Nephron (organoid): ENCODE data around the gene ANKRD29.

Experiments
- H3K27ac Mint-ChIP-seq, 3 experiments: 2 replicates each; pipeline ENCODE4 v1.8.0; 2020; ENCODE audit warnings: mixed read lengths in 3 of 3, mild to moderate bottlenecking in 2 of 3, moderate library complexity in 1 of 3
- H3K27me3 Mint-ChIP-seq: 2 replicates; pipeline ENCODE4 v1.8.0; 2021; ENCODE audit warnings: low read depth, mild to moderate bottlenecking, moderate library complexity, mixed read lengths
- H3K36me3 Mint-ChIP-seq: 2 replicates; pipeline ENCODE4 v1.8.0; 2020; ENCODE audit warnings: low read depth, mixed read lengths
- H3K4me1 Mint-ChIP-seq: 2 replicates; pipeline ENCODE4 v1.8.0; 2020; ENCODE audit warnings: mixed read lengths
- H3K4me3 Mint-ChIP-seq, 3 experiments: 2 replicates each; pipeline ENCODE4 v1.8.0; 2020; ENCODE audit warnings: mild to moderate bottlenecking in 3 of 3, mixed read lengths in 3 of 3, moderate library complexity in 2 of 3
- H3K9me3 Mint-ChIP-seq: 2 replicates; pipeline ENCODE4 v1.8.0; 2020; ENCODE audit warnings: mixed read lengths
- TF ChIP-seq, protein P1 (sequence below), 3 experiments: fragments of 200-600 bp; sonication (generic); IDR thresholded peaks; one replicate each; pipeline ENCODE4 v1.5.0; 2021; ENCODE audit warnings: antibody characterized with exemption in 3 of 3; ENCODE audit not compliant: unreplicated experiment in 3 of 3

Gene ANKRD29

DNA sequence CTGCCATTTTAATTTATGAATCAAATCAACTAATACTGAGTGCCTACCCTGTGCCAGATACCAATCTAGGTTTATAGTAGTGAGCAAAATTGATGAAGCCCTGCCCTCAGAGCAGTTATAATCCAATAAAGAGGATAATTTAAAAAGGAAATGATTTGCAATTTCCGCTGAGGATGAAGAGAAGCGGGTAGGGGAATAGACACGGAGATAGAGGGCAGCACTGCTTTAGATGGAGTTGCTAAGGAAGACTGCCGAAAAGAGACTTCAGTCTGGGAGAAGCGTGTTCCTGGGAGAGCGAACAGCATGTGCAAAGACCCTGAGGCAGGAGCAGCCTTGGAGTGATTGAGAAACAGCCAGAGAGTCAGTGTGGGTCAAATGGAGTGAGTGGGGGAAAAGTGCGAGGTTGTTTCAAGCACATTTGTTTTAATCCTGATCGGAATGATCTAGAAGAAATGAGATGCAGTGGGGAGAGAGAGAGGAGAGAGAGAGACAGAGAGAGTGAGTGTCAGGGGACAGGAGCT lies 38.9 kb upstream of the ANKRD29 start:
- H3K9me3 Mint-ChIP-seq, result no peaks in the 10 kb centered on the region
- no peaks in the 10 kb centered on the region for H3K4me1 Mint-ChIP-seq
- TF ChIP-seq, protein P1, sequence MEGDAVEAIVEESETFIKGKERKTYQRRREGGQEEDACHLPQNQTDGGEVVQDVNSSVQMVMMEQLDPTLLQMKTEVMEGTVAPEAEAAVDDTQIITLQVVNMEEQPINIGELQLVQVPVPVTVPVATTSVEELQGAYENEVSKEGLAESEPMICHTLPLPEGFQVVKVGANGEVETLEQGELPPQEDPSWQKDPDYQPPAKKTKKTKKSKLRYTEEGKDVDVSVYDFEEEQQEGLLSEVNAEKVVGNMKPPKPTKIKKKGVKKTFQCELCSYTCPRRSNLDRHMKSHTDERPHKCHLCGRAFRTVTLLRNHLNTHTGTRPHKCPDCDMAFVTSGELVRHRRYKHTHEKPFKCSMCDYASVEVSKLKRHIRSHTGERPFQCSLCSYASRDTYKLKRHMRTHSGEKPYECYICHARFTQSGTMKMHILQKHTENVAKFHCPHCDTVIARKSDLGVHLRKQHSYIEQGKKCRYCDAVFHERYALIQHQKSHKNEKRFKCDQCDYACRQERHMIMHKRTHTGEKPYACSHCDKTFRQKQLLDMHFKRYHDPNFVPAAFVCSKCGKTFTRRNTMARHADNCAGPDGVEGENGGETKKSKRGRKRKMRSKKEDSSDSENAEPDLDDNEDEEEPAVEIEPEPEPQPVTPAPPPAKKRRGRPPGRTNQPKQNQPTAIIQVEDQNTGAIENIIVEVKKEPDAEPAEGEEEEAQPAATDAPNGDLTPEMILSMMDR (IDR thresholded peaks at IDR 0.05; ENCODE audit: unreplicated experiment in 3 of 3), result no peak
- no peaks in the 10 kb centered on the region for H3K36me3 Mint-ChIP-seq
- no peak overlapping the region for H3K4me3 Mint-ChIP-seq
- peaks cover 26% of the 10 kb centered on the region for H3K27me3 Mint-ChIP-seq
- no peak overlapping the region for H3K27ac Mint-ChIP-seq

DNA sequence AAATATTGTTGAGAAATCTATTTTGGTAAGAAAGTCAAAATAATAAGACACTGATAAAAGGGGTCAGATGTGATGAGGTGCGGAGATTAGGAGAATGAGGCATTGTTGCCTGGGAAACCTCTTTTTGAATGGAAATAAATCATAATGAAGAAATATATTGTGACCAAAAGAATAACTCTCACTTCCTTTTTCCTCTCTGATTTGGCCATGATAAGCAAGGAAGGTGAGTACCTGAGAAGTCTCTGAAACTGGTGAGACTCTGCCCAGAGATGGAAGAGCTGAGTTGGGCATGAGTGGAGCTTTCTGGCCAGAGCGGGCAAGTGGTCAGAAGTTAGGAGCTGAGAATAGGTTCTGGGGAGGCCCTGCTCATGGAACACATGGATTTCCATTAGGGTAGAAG lies 38.3 kb upstream of the ANKRD29 start:
- no peaks in the 10 kb centered on the region for H3K36me3 Mint-ChIP-seq
- no peak overlapping the region for H3K27ac Mint-ChIP-seq
- H3K4me3 Mint-ChIP-seq, result no peak overlapping the region
- H3K4me1 Mint-ChIP-seq, result no peaks in the 10 kb centered on the region
- H3K27me3 Mint-ChIP-seq, result peaks cover 28% of the 10 kb centered on the region
- no peaks in the 10 kb centered on the region for H3K9me3 Mint-ChIP-seq
- TF ChIP-seq, protein P1 (IDR thresholded peaks at IDR 0.05; ENCODE audit: unreplicated experiment in 3 of 3), result no peak

DNA sequence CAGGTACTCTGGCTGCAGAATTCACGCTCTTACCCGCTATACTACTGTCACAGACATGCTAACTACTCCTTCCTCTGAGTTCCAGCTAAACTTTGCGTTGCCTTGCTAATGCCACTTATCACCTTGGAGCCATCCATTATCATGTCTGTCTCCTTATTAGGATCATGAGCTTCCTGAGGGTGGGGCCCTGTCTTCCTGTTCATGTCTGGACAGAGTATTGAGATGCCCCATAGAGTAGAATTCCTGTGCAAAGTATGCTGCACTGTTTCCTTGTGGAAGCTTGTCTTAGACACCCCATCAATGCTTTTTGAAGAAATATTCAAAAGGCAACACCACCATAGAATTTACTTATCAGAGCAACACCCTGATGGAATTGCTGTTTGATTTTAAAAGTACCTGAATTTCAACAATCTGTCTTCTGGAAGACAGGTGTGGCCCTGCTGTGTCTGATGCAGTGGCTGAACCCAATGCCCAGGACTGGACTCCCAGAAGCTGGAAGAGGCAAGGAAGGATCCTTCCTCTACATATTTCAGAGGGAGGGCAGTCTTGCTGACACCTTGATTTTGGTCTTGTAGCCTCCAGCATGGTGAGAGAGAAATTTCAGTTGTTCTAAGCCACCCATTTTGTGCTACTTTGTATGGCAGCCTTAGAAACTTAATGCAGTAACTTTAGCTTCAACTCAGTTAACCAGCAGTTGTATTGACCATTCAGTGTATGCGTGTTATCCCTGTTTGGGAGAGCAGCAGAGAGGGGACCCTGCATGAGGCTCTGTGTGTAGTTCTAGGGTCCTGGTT lies 32.1 kb upstream of the ANKRD29 start:
- Mint-ChIP-seq H3K4me1 (no peaks in the 10 kb centered on the region), H3K9me3 (no peaks in the 10 kb centered on the region), H3K27ac (no peak overlapping the region), H3K27me3 (peaks cover 51% of the 10 kb centered on the region), H3K4me3 (no peak overlapping the region), H3K36me3 (no peaks in the 10 kb centered on the region)
- TF ChIP-seq, protein P1 (IDR thresholded peaks at IDR 0.05; ENCODE audit: unreplicated experiment in 3 of 3), result no peak

- Mint-ChIP-seq H3K4me1 (no peaks in the 10 kb centered on the region), H3K4me3 (no peak overlapping the region), H3K36me3 (no peaks in the 10 kb centered on the region), H3K27me3 (peaks cover 58% of the 10 kb centered on the region), H3K27ac (no peak overlapping the region), H3K9me3 (no peaks in the 10 kb centered on the region)
- TF ChIP-seq, protein P1 (IDR thresholded peaks at IDR 0.05; ENCODE audit: unreplicated experiment in 3 of 3), result no peak
Measured at GRCh38 chr18:23693846-23694245, 31.1 kb upstream of the ANKRD29 start.

- Mint-ChIP-seq H3K36me3 (no peaks in the 10 kb centered on the region), H3K27ac (no peak overlapping the region), H3K27me3 (peaks cover 80% of the 10 kb centered on the region), H3K4me1 (no peaks in the 10 kb centered on the region), H3K9me3 (no peaks in the 10 kb centered on the region), H3K4me3 (peak overlapping the region; percentile 38 to 70 (median 57))
- TF ChIP-seq, protein P1 (IDR thresholded peaks at IDR 0.05; ENCODE audit: unreplicated experiment in 3 of 3), result no peak
Measured at GRCh38 chr18:23690505-23691068, 27.9 kb upstream of the ANKRD29 start.
